COR-L47 (cell line): ENCODE data around the gene WNT3A.

Experiments
- DNase-seq: peaks from one replicate; lab custom pipeline; 2025; lab: John Stamatoyannopoulos, UW

WNT3A gene

GRCh38 chr1:228048659-228049298, 42.0 kb downstream of the WNT3A start:
- DNase-seq, result no peak

GRCh38 chr1:228050571-228051231, 43.9 kb downstream of the WNT3A start:
- no peak for DNase-seq

GRCh38 chr1:228058172-228058948, 51.6 kb downstream of the WNT3A start:
- DNase-seq, result no peak

GRCh38 chr1:228058949-228059633, 52.3 kb downstream of the WNT3A start:
- no peak for DNase-seq

GRCh38 chr1:228059634-228060457, 53.0 kb downstream of the WNT3A start:
- no peak for DNase-seq

GRCh38 chr1:228060458-228061190, 53.8 kb downstream of the WNT3A start:
- DNase-seq, result no peak

GRCh38 chr1:228061411-228062084, 54.8 kb downstream of the WNT3A start:
- DNase-seq, result no peak

- DNase-seq, result no peak
Observed at GRCh38 chr1:228062085-228062791, 55.4 kb downstream of the WNT3A start.

- DNase-seq, result no peak
Observed at GRCh38 chr1:228062812-228063211, 56.0 kb downstream of the WNT3A start.

GRCh38 chr1:228063251-228064191, 56.7 kb downstream of the WNT3A start:
- DNase-seq, result no peak

- no peak for DNase-seq
Observed at GRCh38 chr1:228064296-228064695, 57.5 kb downstream of the WNT3A start.

GRCh38 chr1:228064741-228065542, 58.1 kb downstream of the WNT3A start:
- DNase-seq, result no peak

GRCh38 chr1:228065543-228066347, 58.9 kb downstream of the WNT3A start:
- DNase-seq, result no peak

GRCh38 chr1:228066416-228066815, 59.6 kb downstream of the WNT3A start:
- no peak for DNase-seq

GRCh38 chr1:228066891-228067654, 60.3 kb downstream of the WNT3A start:
- no peak for DNase-seq

GRCh38 chr1:228068359-228068758, 61.6 kb downstream of the WNT3A start:
- no peak for DNase-seq
